Uterus (tissue), 2 donors: ENCODE measurements around the gene HK3.

ENCODE experiments used
- CTCF ChIP-seq, 4 experiments: fragments of 200-600 bp in 2 of 4; fragments of 450-650 bp in 2 of 4; sonication (generic) in 2 of 4; IDR thresholded peaks; one replicate each; pipeline ENCODE4 v1.5.1; 2016 to 2019; ENCODE audit warnings: antibody characterized with exemption in 4 of 4, mild to moderate bottlenecking in 2 of 4, moderate library complexity in 1 of 4
- POLR2A ChIP-seq, 2 donors: fragments of 450-650 bp; IDR thresholded peaks; one replicate each; pipeline ENCODE4 v1.6.1; 2016; ENCODE audit warnings: antibody characterized with exemption in 2 of 2, mild to moderate bottlenecking in 1 of 2, moderate library complexity in 1 of 2

GRCh38 chr5:176873541-176874172 lies 25.5 kb downstream of the HK3 start:
- TF ChIP-seq POLR2A (IDR thresholded peaks at IDR 0.05) (no peak), CTCF (IDR thresholded peaks at IDR 0.05) (no peak)
